ENCODE results near the gene CACNB2. TPM values are rescaled to one million over a fixed set of nuclear protein-coding genes. Genes with fewer than 3 reads are reported as not detected.

Gene CACNB2
- total RNA-seq, 1 experiment from 2014 or later = not detected

- ATAC-seq = no peak
Observed at GRCh38 chr10:18217577-18217976, 77.4 kb downstream of the CACNB2 start.

GRCh38 chr10:18219146-18219545 lies 78.9 kb downstream of the CACNB2 start:
- ChIA-PET POLR2A (no interaction called here), CTCF (no interaction called here)
- Histone ChIP-seq H3K36me3 (ENCODE audit: control insufficient read depth, insufficient read depth, low read length) (no peaks in the 10 kb centered on the region), H3K27ac (ENCODE audit: low read length) (no peak overlapping the region), H3K27me3 (ENCODE audit: control insufficient read depth, insufficient read depth, low read length) (no peaks in the 10 kb centered on the region), H3K4me3 (ENCODE audit: low read depth in 2 of 2, low read length in 2 of 2) (no peak overlapping the region), H3K9me3 (ENCODE audit: control insufficient read depth, insufficient read depth, low read depth, low read length) (no peaks in the 10 kb centered on the region), H3K4me1 (ENCODE audit: control insufficient read depth, insufficient read depth, low read length) (no peaks in the 10 kb centered on the region)
- intact Hi-C loops (cut with micrococcal nuclease; ENCODE audit: unreplicated experiment) = loop anchor here (5.0 to 10.0 kb wide), 2 partner anchors 372 to 484 kb away; no protein-coding TSS in a partner anchor
- ATAC-seq (no peak), DNase-seq (ENCODE audit: low read depth, low spot score) (no peak)
- TF ChIP-seq POLR2AphosphoS5 (IDR thresholded peaks at IDR 0.05; ENCODE audit: low read depth, low read length) = no peak
- no TSS peak for BruUV-seq (replicated peaks)
- in situ Hi-C loops (cut with HindIII; ENCODE audit: low pct_unique_long_range_greater_than_20kb, low sequenced_read_pairs) = no loop called here

More at GRCh38 chr10:18217577-18217976, 77.4 kb downstream of the CACNB2 start:
- intact Hi-C loops (cut with micrococcal nuclease; ENCODE audit: unreplicated experiment) = loop anchor here (5.0 to 10.0 kb wide), 2 partner anchors 370 to 483 kb away; no protein-coding TSS in a partner anchor
- no peak for DNase-seq (ENCODE audit: low read depth, low spot score)
- POLR2A ChIA-PET = no interaction called here
- no peak for TF ChIP-seq REST (IDR thresholded peaks at IDR 0.05; ENCODE audit: insufficient read depth in 1 of 2, low read depth in 2 of 2, low read length in 1 of 2)
- TF ChIP-seq SIN3A (IDR thresholded peaks at IDR 0.05; ENCODE audit: borderline replicate concordance, insufficient read depth, low read depth, low read length) = no peak
- TF ChIP-seq TCF7L2 (IDR thresholded peaks at IDR 0.05; ENCODE audit: low read depth, low read length) = no peak
- no peak for TF ChIP-seq CTCF (IDR thresholded peaks at IDR 0.05)
- TF ChIP-seq POLR2AphosphoS5 (IDR thresholded peaks at IDR 0.05; ENCODE audit: low read depth, low read length) = no peak
- CTCF ChIA-PET = no interaction called here
- in situ Hi-C loops (cut with HindIII; ENCODE audit: low pct_unique_long_range_greater_than_20kb, low sequenced_read_pairs) = no loop called here
- Histone ChIP-seq H3K4me3 (ENCODE audit: low read depth in 2 of 2, low read length in 2 of 2) (no peak overlapping the region), H3K4me1 (ENCODE audit: control insufficient read depth, insufficient read depth, low read length) (no peaks in the 10 kb centered on the region), H3K27ac (ENCODE audit: low read length) (no peak overlapping the region), H3K36me3 (ENCODE audit: control insufficient read depth, insufficient read depth, low read length) (no peaks in the 10 kb centered on the region), H3K9me3 (ENCODE audit: control insufficient read depth, insufficient read depth, low read depth, low read length) (no peaks in the 10 kb centered on the region), H3K27me3 (ENCODE audit: control insufficient read depth, insufficient read depth, low read length) (no peaks in the 10 kb centered on the region)
- no TSS peak for BruUV-seq (replicated peaks)

GRCh38 chr10:18221123-18221522 lies 80.9 kb downstream of the CACNB2 start:
- BruUV-seq (replicated peaks) = no TSS peak
- intact Hi-C loops (cut with micrococcal nuclease; ENCODE audit: unreplicated experiment) = no loop called here

More at GRCh38 chr10:18221123-18221522, 80.9 kb downstream of the CACNB2 start:
- Histone ChIP-seq H3K4me1 (ENCODE audit: control insufficient read depth, insufficient read depth, low read length) (no peaks in the 10 kb centered on the region), H3K27ac (ENCODE audit: low read length) (no peak overlapping the region), H3K4me3 (ENCODE audit: low read depth in 2 of 2, low read length in 2 of 2) (no peak overlapping the region), H3K36me3 (ENCODE audit: control insufficient read depth, insufficient read depth, low read length) (no peaks in the 10 kb centered on the region), H3K9me3 (ENCODE audit: control insufficient read depth, insufficient read depth, low read depth, low read length) (no peaks in the 10 kb centered on the region), H3K27me3 (ENCODE audit: control insufficient read depth, insufficient read depth, low read length) (no peaks in the 10 kb centered on the region)
- ChIA-PET CTCF (no interaction called here), POLR2A (no interaction called here)
- ATAC-seq = no peak
- DNase-seq (ENCODE audit: low read depth, low spot score) = no peak
- in situ Hi-C loops (cut with HindIII; ENCODE audit: low pct_unique_long_range_greater_than_20kb, low sequenced_read_pairs) = no loop called here
- TF ChIP-seq CTCF (IDR thresholded peaks at IDR 0.05) = no peak
- no peak for TF ChIP-seq TCF7L2 (IDR thresholded peaks at IDR 0.05; ENCODE audit: low read depth, low read length)
- TF ChIP-seq REST (IDR thresholded peaks at IDR 0.05; ENCODE audit: insufficient read depth in 1 of 2, low read depth in 2 of 2, low read length in 1 of 2) = no peak
- TF ChIP-seq POLR2AphosphoS5 (IDR thresholded peaks at IDR 0.05; ENCODE audit: low read depth, low read length) = no peak
- no peak for TF ChIP-seq SIN3A (IDR thresholded peaks at IDR 0.05; ENCODE audit: borderline replicate concordance, insufficient read depth, low read depth, low read length)

Measured in Panc1 (cell line).